ENCODE measurements around the gene ACACA.

Gene ACACA

DNA sequence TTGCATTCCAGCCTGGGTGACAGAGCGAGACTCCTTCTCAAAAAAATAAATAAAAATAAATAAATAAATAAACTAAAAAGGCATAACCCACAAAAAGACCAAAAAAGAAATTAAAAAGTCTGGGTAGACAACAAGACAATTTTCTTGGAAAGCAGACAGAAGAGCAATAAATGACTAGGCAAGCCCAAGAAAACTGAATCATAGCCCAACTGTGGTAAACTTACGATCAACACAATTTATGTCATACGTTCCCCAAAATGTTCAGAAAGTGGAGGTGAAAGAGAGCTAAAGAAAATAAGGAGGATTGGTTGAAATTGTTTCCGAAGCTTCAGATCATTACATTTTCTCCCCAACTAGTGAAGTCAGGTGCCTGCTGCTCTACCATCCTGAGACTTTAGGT lies 62.1 kb downstream of the ACACA start:
- no peak for DNase-seq (ENCODE audit: low read depth)

DNA sequence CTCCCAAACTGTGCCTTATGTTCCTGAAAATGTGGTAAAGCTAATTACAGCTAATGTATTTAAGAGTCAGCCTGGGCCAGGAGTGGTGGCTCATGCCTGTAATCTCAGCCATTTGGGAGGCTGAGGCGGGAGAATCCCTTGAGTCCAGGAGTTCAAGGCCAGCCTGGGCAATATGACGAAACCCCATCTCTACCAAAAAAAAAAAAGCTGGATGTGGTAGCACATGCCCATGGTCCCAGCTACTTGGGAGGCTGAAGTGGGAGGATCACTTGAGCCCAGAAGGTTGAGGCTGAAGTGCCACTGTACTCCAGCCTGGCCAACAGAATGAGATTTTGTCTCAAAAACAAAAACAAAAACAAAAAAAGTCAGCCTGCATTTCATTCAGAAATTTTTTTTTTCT lies 64.0 kb downstream of the ACACA start:
- no peak for DNase-seq (ENCODE audit: low read depth)

DNA sequence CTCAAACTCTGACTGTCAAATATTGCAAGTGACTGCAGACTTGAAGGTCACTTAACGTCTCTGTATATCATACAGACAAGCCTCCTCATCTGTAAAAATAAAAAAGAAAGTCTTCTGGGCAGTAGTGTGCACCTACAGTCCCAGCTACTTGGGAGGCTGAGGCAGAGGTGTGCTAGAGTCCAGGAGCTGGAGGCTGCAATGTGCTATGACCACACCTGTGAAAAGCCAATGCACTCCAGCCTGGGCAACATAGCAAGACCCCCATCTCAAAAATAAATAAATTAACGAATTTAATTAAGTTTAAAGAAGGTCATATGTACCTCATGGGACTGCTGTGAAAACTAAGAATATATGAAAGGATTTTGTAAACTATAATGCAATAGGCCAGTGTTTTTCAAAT lies 65.8 kb downstream of the ACACA start:
- DNase-seq (ENCODE audit: low read depth), result no peak

DNA sequence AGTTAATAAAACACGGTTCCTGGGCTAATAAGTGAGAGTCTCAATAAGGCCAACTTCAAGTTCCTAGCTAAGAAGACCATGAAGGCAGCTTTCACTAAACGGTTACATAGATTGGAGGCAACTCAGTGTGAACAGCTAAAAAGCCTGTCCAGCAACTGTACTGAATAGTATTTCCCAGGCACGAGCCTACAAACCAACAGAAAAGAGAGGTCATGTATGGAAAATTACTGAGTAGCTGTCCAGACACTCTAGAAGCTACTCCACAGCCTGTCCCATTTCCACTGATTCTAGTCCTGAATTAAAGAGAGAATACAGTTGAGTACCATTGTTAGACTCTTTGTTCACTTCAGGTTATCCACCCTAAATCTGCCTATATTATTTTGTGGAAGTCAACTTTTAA lies 67.3 kb downstream of the ACACA start:
- no peak for DNase-seq (ENCODE audit: low read depth)

DNA sequence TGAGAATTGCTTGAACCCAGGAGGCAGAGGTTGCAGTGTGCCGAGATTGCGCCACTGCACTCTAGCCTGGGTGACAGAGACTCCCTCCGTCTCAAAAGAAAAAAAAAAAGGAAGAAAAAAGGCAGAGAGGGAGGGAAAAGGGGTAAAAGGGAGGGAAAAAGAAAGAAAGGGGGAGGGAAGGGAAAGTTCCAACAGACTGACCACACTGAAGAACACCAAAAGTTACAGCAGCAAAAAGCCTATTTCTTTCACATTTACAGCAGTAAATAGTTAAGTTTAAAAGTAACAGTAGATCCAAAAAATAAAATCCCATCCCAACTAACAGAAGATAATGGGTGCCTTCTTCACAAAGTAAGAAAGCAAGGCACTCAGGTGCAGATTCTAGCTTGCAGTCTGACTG lies 67.8 kb downstream of the ACACA start:
- DNase-seq (ENCODE audit: low read depth), result no peak

DNA sequence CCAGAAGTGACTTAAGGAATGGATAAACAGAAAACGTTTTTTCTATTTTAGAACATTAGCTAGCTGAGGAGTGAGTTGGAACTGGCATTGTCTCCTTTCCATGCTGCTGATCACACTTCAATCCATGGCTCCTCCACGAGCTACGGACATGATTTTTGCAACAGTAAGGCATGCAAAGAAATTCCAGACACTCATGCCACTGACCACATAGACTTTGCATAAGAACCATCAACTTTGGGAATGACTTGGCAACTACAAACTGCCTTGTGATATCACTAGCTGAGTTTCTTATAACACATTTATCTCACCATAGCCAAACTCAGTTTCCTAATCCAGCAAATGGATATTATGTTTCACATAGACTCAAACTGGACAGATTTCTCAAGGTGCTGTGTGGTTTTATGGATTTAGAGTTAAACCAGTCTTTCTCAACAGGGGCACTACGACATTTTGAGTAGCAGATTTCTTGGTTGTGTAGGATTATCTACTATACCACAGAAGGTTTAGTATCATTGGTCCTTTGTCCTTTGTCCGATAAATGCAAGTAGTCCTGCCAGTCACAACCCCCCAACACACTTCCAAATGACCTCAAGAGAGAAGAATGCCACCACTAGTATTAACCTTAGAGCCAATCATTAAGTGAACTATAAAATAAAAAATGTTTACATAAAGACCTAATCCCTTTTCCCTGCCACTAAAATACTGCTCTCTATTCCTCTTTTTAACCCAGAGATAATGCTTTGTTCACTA lies 79.1 kb downstream of the ACACA start:
- no peak for DNase-seq (ENCODE audit: low read depth)

DNA sequence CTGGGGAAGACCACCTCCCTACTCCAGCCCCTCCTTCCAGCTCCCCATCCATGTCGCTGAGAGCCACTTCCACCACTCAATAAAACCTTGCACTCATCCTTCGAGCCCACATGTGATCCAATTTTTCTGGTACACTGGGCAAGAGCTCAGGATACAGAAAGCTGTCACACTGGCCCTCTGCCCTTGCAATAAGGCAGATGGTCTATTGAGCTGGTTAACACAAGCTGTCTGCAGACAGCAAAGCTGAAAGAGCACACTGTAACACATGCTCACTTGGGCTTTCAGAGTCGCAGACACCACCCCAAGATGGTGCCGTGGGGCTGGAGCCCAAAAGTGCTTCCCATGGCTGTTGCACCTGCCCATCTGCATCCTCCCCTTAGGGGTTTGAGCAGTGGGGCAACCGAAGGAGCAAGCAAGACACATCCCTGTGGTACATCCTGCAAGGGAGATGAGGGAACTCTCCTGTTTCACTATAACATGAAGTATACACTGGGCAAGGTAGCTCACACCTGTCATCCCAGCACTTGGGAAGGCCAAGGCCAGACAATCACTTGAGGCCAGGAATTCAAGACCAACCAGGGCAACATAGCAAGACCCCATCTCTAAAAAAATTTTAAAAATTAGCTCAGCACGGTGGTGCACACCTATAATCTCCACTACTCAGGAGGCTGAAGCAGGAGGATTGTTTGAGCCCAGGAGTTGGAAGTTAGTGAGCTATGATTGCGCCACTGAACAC lies 83.6 kb downstream of the ACACA start:
- DNase-seq (ENCODE audit: low read depth), result no peak

DNA sequence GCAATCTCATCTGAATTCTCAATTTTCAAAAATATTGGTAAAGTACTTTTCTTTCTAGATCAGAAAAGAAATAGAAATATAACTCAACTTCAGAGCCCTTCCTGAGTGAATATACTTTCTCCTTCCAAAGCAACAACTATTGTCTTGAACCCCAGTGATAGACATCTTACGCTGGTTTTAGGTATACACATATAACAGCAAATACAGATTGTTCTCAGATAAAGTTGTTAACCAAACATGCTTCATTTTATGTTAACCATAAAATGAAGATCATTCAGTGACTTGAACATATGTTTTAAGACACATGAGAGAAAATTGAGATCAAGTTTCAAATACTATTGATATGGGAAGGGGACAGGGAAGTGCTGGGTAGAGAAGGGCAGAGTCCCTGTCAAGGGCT lies 84.5 kb downstream of the ACACA start:
- DNase-seq (ENCODE audit: low read depth), result no peak

DNA sequence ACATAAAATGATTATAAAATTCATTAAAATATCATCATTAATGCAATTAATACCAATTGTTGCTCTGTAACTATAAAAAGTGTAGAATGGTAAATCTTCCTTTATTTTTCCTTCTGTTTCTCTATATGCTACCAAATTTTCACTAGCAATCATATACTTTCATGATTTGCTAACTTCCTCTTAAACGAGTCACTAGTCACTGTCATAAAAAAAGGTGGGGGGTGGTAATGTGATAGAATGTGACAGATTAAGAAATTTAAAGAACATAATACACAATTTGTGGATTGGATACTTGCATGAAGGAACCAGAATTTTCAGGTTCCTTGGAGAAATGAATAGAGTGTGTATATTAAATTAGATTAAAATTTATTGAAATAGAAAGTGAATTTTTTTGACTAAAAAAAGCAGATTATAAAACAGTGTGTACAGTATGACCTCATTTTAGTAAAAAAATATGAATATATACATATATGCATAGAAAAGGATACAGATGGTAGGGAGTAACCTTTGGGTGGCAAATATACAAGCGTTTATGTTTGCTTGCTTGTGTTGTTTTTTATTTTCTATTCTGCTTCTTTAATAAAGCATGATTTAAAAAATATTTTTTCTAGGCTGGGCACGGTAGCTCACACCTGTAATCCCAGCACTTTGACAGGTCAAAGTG lies 87.6 kb downstream of the ACACA start:
- DNase-seq (ENCODE audit: low read depth), result no peak

DNA sequence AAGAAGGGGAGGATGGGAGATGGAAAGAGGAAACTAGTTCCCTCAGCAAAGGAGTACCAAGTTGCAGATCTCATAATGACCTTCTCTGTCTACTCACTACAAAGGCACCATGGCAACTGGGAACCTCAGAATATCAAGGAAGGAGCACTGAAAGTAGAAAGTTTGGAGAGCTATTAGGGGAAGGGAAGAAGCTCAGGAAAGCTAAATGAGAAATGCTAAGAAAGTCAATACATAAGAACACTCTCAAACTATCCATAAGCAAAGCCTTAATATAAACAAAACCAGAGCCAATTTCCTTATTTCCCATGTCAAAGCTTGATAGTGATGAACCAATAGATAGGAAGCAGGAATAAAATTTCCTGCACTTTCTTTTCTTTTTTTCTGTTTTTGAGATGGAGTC lies 88.8 kb downstream of the ACACA start:
- DNase-seq (ENCODE audit: low read depth), result no peak

DNA sequence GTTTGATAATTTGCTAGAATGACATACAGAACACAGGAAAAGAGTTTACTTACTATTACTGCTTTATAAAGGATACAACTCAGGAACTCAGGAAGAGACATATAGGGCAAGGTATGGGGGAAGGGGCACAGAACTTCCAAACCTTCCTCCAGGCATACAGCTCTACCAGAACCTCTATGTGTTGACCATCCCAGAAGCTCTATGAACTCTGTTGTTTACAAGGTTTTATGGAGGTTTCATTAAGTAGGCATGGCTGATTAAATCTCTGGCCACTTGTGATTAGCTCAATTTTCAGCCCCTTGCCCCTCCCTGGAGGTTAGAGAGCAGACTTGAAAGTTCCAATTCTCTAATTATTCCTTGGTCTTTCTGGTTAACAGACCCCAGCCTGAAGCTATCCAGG lies 91.0 kb downstream of the ACACA start:
- DNase-seq (ENCODE audit: low read depth), result no peak

DNA sequence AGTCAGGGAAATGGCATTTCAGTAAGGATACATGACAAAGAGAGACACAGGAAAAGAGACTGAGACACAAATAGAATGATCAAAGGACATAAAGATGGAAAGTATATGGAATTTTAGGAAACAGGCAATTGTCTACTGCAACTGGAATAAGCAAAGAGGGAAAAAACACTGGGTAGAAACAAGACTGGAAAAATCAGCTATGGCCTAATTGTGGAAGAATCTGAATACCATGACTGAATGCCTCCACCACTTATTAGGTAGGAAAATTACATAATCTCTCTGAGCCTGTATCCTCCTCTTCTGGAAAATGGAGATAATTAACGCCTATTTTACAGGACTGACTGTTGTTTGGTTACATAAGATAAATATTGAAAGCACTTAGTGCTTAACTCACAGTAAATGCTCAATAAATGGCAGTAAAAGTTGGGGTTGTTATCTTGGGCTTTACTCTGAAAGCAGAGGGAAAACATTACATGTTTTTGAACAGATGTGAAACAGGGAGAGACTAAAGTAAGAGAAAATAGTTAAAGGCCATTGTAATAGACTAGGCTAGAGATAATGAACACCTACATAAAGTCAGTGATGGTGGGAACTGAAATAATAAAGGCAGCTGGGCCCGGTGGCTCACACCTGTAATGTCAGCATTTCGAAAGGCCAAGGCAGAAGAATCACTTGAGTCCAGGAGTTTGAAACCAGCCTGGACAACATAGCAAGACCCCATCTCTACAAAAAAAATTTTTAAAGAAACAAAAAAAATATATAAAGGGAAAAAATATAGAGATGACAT lies 94.3 kb downstream of the ACACA start:
- DNase-seq (ENCODE audit: low read depth), result no peak

DNA sequence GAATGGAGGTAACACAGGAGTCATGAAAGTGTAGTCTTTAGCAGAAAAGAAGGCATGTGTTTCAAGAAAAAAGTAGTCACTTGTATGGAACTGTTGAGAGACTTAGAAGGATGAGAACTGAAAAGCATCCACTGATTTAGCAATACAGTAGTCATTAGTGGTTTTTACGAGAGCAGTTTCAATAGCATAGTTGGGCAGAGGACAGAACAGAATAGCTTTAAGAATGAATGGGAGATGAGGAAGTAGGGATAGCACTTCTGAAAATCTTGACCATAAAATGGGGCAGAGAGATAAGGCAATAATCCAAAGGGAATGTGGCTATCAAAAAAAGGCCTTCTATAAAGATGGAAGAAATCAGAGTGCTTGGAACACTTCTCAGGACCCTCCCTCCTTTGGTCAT lies 95.7 kb downstream of the ACACA start:
- DNase-seq (ENCODE audit: low read depth), result no peak

DNA sequence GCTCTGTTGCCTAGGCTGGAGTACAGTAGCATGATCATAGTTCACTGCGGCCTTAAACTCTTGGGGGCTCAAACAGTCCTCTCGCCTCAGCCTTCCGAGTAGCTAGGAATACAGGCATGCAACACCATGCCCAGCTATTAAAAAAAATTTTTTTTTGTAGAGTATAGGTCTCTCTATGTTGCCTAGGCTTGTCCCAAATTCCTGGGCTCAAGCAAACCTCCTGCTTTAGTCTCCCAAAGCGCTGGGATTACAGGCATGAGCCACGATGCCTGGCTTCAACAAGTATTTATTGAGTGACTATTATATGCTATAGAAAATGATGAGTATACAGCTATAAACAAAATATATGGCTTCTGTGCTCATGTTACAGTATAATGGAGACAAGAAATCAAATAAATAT lies 97.6 kb downstream of the ACACA start:
- DNase-seq (ENCODE audit: low read depth), result no peak

DNA sequence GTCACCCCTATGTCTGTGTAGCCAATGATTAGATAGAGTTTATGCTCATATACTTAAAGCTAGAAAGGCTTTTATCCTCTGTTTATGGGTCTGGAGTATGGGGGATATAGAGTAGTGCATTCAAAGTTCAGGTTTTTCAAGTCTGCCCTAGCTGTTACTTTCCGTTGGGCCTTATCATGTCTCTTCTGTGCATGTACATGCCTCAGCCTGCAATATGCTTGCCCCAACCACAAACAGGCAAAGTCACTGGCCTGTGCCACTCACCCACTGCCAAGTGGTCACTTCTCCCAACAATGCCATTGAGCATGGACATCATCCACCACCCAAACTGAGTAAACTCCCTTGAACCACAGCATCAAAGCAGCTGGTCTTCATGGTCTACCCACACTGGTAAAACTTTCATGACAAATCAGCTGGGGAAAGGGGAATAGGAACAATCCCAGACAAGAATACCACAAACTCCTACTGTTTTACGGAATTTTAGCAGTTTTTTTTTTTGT lies 101.2 kb downstream of the ACACA start:
- no peak for DNase-seq (ENCODE audit: low read depth)

DNA sequence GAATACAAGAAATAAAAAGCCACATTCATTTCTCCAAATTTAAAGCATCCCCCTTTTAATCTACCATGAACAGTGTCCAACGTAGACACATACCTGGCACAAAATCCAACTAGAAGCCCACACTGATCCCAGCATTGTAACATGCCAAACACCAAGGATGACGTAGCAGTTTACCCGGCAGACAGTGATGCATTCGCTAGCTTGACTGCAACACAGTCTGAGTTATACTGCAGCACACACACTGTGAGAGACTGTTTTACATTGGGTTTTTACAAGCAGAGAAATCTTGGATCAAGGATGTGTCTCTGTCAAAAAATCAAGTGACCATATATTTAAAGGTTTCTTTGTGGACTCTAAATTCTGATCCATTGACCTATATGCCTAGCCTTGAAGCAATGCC lies 105.3 kb downstream of the ACACA start:
- DNase-seq (ENCODE audit: low read depth), result no peak

DNA sequence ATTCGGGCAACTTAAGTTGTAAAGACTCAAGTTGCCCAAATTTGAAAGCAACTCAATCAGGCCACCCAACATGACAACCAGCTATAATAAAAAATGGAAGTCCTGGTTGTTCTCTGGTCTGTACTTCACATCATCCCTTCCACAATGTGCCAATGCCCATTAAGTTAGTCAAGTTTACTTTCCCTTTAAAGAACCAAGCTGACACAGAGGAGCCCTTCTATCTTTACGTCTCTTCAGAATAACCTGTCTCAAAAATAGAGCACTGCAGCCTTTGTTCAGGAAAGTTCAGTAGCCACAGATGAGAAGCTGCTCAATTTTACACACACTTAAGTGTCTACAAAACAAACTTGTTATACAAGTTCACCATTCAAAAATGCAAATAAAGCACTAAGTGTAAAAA lies 106.0 kb downstream of the ACACA start:
- no peak for DNase-seq (ENCODE audit: low read depth)

DNA sequence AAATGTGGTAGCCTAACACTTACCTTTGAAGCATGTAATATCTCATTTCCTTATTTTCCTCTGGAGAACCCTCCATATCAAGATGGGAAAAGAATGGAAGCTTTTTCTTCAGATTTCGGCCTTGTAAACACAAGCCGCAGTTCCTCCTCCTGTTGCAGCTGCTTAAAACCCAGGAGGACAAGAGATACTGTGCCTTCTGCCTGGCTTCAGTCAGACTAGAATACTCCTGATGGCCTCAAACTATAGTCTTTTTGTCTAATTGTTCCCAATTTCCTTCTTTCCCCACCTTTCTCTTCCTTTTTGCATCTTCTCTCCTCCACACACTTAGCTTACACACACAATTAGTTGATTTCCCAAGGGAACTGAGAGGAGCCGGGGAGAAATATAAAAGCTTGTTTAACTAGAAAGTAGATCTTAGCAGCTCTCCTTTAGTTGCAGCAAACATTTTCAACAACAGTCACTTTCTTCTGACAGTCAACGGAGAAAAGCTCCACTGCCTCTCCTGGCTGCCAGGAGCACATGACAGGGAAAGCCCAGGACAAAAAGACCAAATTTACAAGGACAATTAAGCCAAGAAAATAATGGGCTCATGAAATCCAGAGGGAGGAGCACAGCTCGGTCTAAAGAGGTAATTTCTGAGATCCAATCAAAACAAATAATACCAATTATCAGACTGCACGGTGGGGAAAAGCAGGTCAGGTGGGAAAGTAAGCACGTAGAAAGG lies 107.2 kb downstream of the ACACA start:
- DNase-seq (ENCODE audit: low read depth), result no peak

DNA sequence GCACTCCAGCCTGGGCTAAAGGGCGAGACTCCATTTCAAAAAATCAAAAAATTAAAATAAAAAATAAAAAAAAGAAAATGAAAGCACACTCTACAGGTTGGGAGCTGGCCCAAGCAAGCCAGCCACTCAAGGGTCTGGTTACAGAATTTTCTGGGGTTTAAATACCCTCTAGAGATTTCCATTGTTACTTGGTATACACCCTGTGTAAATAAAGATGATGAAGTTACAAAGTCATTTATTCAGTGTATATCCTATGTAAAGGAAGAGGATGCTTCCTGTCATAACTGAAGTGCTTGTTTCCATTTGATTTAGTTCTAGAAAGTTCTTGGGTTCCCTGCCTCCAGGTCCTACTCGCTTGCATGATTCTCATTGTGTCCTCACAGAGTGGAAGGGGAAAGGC lies 110.7 kb downstream of the ACACA start:
- DNase-seq (ENCODE audit: low read depth), result no peak

DNA sequence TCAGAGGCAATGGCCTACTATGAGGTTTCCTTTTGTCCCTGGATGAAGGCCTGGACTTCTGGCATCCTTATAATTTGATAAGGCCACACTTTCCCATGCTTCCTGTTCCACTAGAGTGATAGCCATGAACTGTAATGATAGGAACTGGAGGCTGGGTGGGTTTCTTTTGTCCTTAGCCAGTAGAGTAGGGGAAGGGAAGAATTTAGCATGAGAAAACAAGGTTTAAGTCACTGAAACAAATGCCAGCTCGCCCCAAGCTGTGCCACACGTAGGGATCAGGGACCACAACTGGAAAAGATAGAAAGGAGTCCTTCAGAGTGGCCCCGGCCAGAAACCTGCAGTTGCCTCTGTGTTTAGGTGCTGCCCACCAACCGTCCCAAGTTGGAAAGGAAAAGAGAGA lies 111.7 kb downstream of the ACACA start:
- no peak for DNase-seq (ENCODE audit: low read depth)

DNA sequence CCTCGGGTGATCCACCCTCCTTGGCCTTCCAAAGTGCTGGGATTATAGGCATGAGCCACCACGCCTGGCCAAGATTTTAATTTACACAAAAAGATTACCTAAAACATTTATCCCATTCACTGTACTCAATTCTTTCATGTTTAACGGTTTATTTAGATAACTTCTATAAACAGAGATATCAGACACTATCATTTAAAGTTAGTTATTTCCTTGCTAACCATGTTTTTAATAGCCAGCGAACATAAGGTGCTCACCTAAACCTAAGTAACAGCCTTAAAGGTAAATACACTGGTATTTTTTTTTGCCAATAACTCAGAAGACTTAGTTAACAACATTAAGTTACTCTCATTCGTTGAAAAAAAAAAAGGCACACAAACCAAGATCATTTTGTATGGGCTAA lies 112.9 kb downstream of the ACACA start:
- DNase-seq (ENCODE audit: low read depth), result no peak
